Measurements from ENCODE around the gene SLC39A11. TPM values are rescaled to one million over a fixed set of nuclear protein-coding genes. Genes with fewer than 3 reads are reported as not detected.

Gene SLC39A11
- total RNA-seq, 2 experiments from 2014 or later = 25.6 to 51.5 TPM

DNA sequence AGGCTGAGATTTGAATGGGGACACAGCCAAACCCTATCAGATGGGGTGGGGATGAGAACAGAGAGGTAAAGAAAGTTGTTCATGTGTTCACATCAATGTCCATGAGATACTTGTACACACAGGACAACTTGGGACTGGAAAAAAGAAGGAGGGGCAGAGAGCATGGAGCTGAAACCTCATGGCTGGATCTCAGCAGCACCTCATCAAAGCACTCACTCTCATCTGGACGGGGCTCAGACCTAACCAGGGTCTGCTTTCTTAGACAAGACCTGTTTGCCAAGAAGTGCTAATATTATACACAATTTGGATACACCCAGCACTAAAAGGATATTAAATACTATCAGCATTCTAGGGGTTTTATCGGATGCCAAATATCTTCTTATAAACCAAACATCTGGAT lies 399.8 kb downstream of the SLC39A11 start:
- no peak overlapping the region for H2AFZ ChIP-seq (ENCODE audit: low read length)
- no peaks in the 10 kb centered on the region for H3K79me2 ChIP-seq (ENCODE audit: insufficient read depth, low read depth, low read length)
- intact Hi-C loops (cut with micrococcal nuclease; ENCODE audit: unreplicated experiment) = no loop called here
- H3K4me2 ChIP-seq (ENCODE audit: low read length) = no peak overlapping the region
- BruUV-seq (replicated peaks) = no TSS peak
- ChIA-PET CTCF (ENCODE audit: unreplicated experiment) (no interaction called here), POLR2A (no interaction called here)
- no peaks in the 10 kb centered on the region for H3K9me2 ChIP-seq (ENCODE audit: insufficient read depth, low read length)
- no peak overlapping the region for H3K4me3 ChIP-seq (ENCODE audit: low read depth, low read length, poor library complexity, severe bottlenecking)
- no peaks in the 10 kb centered on the region for H3K4me1 ChIP-seq (ENCODE audit: insufficient read depth, low read length, poor library complexity, severe bottlenecking)
- H4K20me1 ChIP-seq (ENCODE audit: insufficient read depth, low read length) = no peaks in the 10 kb centered on the region
- DNase-seq (ENCODE audit: low spot score) = no peak
- no peaks in the 10 kb centered on the region for H3K9me3 ChIP-seq (ENCODE audit: low read length)
- TF ChIP-seq, protein P1, sequence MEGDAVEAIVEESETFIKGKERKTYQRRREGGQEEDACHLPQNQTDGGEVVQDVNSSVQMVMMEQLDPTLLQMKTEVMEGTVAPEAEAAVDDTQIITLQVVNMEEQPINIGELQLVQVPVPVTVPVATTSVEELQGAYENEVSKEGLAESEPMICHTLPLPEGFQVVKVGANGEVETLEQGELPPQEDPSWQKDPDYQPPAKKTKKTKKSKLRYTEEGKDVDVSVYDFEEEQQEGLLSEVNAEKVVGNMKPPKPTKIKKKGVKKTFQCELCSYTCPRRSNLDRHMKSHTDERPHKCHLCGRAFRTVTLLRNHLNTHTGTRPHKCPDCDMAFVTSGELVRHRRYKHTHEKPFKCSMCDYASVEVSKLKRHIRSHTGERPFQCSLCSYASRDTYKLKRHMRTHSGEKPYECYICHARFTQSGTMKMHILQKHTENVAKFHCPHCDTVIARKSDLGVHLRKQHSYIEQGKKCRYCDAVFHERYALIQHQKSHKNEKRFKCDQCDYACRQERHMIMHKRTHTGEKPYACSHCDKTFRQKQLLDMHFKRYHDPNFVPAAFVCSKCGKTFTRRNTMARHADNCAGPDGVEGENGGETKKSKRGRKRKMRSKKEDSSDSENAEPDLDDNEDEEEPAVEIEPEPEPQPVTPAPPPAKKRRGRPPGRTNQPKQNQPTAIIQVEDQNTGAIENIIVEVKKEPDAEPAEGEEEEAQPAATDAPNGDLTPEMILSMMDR (conservative IDR thresholded peaks at IDR 0.05; ENCODE audit: low read length) = no peak
- no peak for TF ChIP-seq EZH2phosphoT487 (IDR thresholded peaks at IDR 0.05; ENCODE audit: borderline replicate concordance, low read depth, low read length)
- H3K36me3 ChIP-seq (ENCODE audit: insufficient read depth, low read length) = no peaks in the 10 kb centered on the region
- H3K27ac ChIP-seq (ENCODE audit: low read depth, low read length, poor library complexity, severe bottlenecking) = no peak overlapping the region

DNA sequence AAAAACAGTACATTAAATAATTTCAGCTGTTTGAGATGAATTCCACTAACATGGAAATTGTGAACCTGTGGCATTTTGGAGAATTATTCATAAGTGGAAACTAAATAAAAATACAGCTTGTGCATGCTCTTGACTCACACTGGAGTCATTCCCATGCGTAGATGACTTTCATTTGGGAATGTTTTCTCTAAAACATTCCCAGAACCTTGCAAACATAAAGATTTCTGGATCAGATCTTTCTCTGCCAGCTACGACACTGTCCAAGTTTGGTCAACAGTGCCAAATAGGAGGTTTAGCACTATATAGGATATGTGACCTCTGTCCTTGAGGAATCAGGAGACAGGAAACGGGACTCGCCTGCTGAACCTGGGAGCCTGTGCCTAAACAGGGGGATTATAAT lies 400.9 kb downstream of the SLC39A11 start:
- Histone ChIP-seq H2AFZ (ENCODE audit: low read length) (no peak overlapping the region), H3K4me3 (ENCODE audit: low read depth, low read length, poor library complexity, severe bottlenecking) (no peak overlapping the region), H3K27ac (ENCODE audit: low read depth, low read length, poor library complexity, severe bottlenecking) (no peak overlapping the region), H4K20me1 (ENCODE audit: insufficient read depth, low read length) (no peaks in the 10 kb centered on the region), H3K79me2 (ENCODE audit: insufficient read depth, low read depth, low read length) (no peaks in the 10 kb centered on the region), H3K4me1 (ENCODE audit: insufficient read depth, low read length, poor library complexity, severe bottlenecking) (no peaks in the 10 kb centered on the region), H3K36me3 (ENCODE audit: insufficient read depth, low read length) (no peaks in the 10 kb centered on the region), H3K4me2 (ENCODE audit: low read length) (no peak overlapping the region), H3K9me3 (ENCODE audit: low read length) (no peaks in the 10 kb centered on the region), H3K9me2 (ENCODE audit: insufficient read depth, low read length) (no peaks in the 10 kb centered on the region)
- DNase-seq (ENCODE audit: low spot score) = no peak
- CTCF ChIA-PET (ENCODE audit: unreplicated experiment) = no interaction called here
- intact Hi-C loops (cut with micrococcal nuclease; ENCODE audit: unreplicated experiment) = no loop called here
- POLR2A ChIA-PET = interaction anchor here (0.6 kb wide), 1 partner anchor 187 kb away, joined by 3 read pairs; no protein-coding TSS in a partner anchor
- no TSS peak for BruUV-seq (replicated peaks)
- TF ChIP-seq, protein P1 (conservative IDR thresholded peaks at IDR 0.05; ENCODE audit: low read length) = no peak
- TF ChIP-seq EZH2phosphoT487 (IDR thresholded peaks at IDR 0.05; ENCODE audit: borderline replicate concordance, low read depth, low read length) = no peak

DNA sequence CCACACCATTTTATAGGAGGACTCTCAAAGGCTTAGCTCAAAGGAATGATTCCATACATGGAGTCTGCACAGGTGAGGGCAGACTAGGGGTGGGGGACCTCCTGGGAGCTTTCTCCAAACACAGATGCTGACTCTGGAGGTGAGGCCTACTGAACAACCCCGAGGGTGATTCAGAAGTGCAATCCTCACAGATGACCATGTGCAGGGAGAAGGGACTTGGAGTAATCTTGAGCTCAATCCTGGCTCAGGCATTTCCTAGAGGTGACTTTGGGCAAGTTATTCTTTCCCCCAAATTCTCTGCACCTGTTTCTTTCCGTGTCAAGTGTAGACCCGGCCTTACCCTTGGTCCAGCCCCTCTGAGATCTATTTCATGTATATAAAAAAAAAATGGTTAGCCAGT lies 401.5 kb downstream of the SLC39A11 start:
- H3K4me1 ChIP-seq (ENCODE audit: insufficient read depth, low read length, poor library complexity, severe bottlenecking) = no peaks in the 10 kb centered on the region
- H3K9me2 ChIP-seq (ENCODE audit: insufficient read depth, low read length) = no peaks in the 10 kb centered on the region
- CTCF ChIA-PET (ENCODE audit: unreplicated experiment) = no interaction called here
- no peaks in the 10 kb centered on the region for H3K36me3 ChIP-seq (ENCODE audit: insufficient read depth, low read length)
- DNase-seq (ENCODE audit: low spot score) = no peak
- H3K79me2 ChIP-seq (ENCODE audit: insufficient read depth, low read depth, low read length) = no peaks in the 10 kb centered on the region
- no peak overlapping the region for H3K27ac ChIP-seq (ENCODE audit: low read depth, low read length, poor library complexity, severe bottlenecking)
- POLR2A ChIA-PET = no interaction called here
- no peaks in the 10 kb centered on the region for H4K20me1 ChIP-seq (ENCODE audit: insufficient read depth, low read length)
- H3K4me3 ChIP-seq (ENCODE audit: low read depth, low read length, poor library complexity, severe bottlenecking) = no peak overlapping the region
- intact Hi-C loops (cut with micrococcal nuclease; ENCODE audit: unreplicated experiment) = no loop called here
- no TSS peak for BruUV-seq (replicated peaks)
- H3K9me3 ChIP-seq (ENCODE audit: low read length) = no peaks in the 10 kb centered on the region
- no peak overlapping the region for H2AFZ ChIP-seq (ENCODE audit: low read length)
- no peak overlapping the region for H3K4me2 ChIP-seq (ENCODE audit: low read length)
- TF ChIP-seq EZH2phosphoT487 (IDR thresholded peaks at IDR 0.05; ENCODE audit: borderline replicate concordance, low read depth, low read length) = no peak
- TF ChIP-seq, protein P1 (conservative IDR thresholded peaks at IDR 0.05; ENCODE audit: low read length) = no peak

All from OCI-LY7 (cell line).